SK-N-SH (cell line): ENCODE data around the gene C1QL1.

Experiments
- CHD2 ChIP-seq: fragments of 150-350 bp; IDR thresholded peaks from 2 replicates; pipeline ENCODE4 v1.6.1; 2018; ENCODE audit warnings: low read length; ENCODE audit not compliant: partially characterized antibody
- CTCF ChIP-seq: fragments of 200-600 bp; sonication (generic); IDR thresholded peaks from 2 replicates; pipeline ENCODE4 v1.6.1; 2017; ENCODE audit warnings: antibody characterized with exemption, mild to moderate bottlenecking, moderate library complexity
- EZH2phosphoT487 ChIP-seq: fragments of 200-600 bp; sonication (generic); IDR thresholded peaks from 2 replicates; pipeline ENCODE4 v1.6.1; 2017; ENCODE audit warnings: low read depth, mixed run types, mild to moderate bottlenecking, antibody characterized with exemption, moderate library complexity, borderline replicate concordance
- FOXJ3 ChIP-seq: sonication (generic); formaldehyde crosslinking; IDR thresholded peaks from 2 replicates; pipeline ENCODE4 v1.5.1; 2020; ENCODE audit warnings: mild to moderate bottlenecking, missing genetic modification reagents
- GABPA ChIP-seq: IDR thresholded peaks from 2 replicates; pipeline ENCODE4 v1.4.0; 2012; ENCODE audit warnings: low read depth, mild to moderate bottlenecking
- MXI1 ChIP-seq: IDR thresholded peaks from 2 replicates; pipeline ENCODE4 v1.6.1; 2012; ENCODE audit warnings: mild to moderate bottlenecking, low read depth, low read length, improper control_type of control experiment
- POLR2AphosphoS5 ChIP-seq: IDR thresholded peaks from 2 replicates; pipeline ENCODE4 v1.6.1; 2012; ENCODE audit warnings: low read depth, low read length
- RAD21 ChIP-seq: IDR thresholded peaks from 2 replicates; pipeline ENCODE4 v1.6.1; 2012; ENCODE audit warnings: mild to moderate bottlenecking, low read length
- REST ChIP-seq: IDR thresholded peaks from 2 replicates; pipeline ENCODE4 v1.6.1; 2012; ENCODE audit warnings: mild to moderate bottlenecking, low read depth, low read length, moderate library complexity
- RXRA ChIP-seq: IDR thresholded peaks from 2 replicates; pipeline ENCODE4 v1.4.0; 2012; ENCODE audit warnings: low read depth, mild to moderate bottlenecking, borderline replicate concordance
- TAF1 ChIP-seq: IDR thresholded peaks from 2 replicates; pipeline ENCODE4 v1.6.1; 2012; ENCODE audit warnings: low read depth, mild to moderate bottlenecking, low read length, moderate library complexity, borderline replicate concordance

- TF ChIP-seq CTCF, result no peak
- TF ChIP-seq RAD21, result no peak
- no peak for TF ChIP-seq REST
- no peak for TF ChIP-seq GABPA
- TF ChIP-seq TAF1, result no peak
- TF ChIP-seq RXRA, result no peak
- TF ChIP-seq POLR2AphosphoS5, result no peak
- no peak for TF ChIP-seq CHD2
- TF ChIP-seq FOXJ3 (CRISPR knock-in tag), result no peak
- no peak for TF ChIP-seq EZH2phosphoT487
- no peak for TF ChIP-seq MXI1
Measured at GRCh38 chr17:44976206-44976605, 8.1 kb upstream of the C1QL1 start.
